PC-3 (cell line): Measurements from ENCODE around the gene TPSG1.

Experiments used
- EZH2 ChIP-seq: fragments of 300-600 bp; sonication (generic); IDR thresholded peaks from one replicate; pipeline ENCODE4 v1.6.1; 2017; ENCODE audit warnings: antibody characterized with exemption, mild to moderate bottlenecking, low read length; ENCODE audit not compliant: unreplicated experiment
- EZH2phosphoT487 ChIP-seq: fragments of 300-600 bp; sonication (generic); IDR thresholded peaks from 2 replicates; pipeline ENCODE4 v1.6.1; 2018; ENCODE audit warnings: mild to moderate bottlenecking, antibody characterized with exemption, low read length, borderline replicate concordance
- TF ChIP-seq, protein P1 (sequence below): fragments of 300-600 bp; sonication (generic); conservative IDR thresholded peaks from 2 replicates; pipeline ENCODE4 v1.5.1; 2017; ENCODE audit warnings: antibody characterized with exemption, low read depth, mild to moderate bottlenecking, low read length

DNA sequence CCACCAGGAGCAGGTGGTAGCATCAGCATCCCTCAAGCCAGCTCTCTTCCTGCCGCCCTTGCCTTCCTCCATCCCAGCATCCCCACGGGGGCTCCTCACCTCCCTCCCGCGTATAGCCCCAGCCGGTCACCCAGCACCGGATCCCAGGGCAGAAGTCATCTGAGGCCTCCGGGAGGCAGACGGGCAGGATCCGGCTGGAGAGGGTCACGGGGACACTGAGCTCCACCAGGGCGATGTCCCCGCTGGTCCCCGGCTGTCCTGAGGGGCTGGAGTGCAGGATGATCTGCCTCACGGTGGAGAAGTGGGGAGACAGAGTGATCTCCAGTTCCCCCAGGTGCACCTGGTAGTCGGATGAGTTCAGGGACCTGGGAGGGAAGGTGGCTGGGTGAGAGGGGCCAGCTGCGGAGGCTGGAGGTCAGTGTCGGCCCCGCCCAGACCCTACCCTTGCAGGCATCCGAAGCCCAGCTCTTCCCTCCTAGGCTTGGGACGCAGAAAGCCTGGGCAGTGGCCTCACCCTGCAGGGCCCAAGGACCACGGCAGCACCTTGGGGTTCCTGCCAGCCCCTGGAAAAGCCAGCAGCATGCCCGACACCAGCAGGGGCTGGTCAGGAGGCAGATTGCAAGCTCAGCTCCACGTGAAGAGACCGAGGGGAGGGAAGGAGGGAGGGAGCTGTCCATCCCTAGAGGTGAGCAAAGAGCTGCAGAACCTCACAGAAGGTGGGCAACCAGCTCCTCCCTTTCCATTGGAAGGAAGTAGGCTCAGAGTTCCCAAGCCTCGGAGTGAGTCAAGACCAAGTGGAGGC, 2.3 kb downstream of the TPSG1 start:
- TF ChIP-seq EZH2, result no peak
- TF ChIP-seq, protein P1, sequence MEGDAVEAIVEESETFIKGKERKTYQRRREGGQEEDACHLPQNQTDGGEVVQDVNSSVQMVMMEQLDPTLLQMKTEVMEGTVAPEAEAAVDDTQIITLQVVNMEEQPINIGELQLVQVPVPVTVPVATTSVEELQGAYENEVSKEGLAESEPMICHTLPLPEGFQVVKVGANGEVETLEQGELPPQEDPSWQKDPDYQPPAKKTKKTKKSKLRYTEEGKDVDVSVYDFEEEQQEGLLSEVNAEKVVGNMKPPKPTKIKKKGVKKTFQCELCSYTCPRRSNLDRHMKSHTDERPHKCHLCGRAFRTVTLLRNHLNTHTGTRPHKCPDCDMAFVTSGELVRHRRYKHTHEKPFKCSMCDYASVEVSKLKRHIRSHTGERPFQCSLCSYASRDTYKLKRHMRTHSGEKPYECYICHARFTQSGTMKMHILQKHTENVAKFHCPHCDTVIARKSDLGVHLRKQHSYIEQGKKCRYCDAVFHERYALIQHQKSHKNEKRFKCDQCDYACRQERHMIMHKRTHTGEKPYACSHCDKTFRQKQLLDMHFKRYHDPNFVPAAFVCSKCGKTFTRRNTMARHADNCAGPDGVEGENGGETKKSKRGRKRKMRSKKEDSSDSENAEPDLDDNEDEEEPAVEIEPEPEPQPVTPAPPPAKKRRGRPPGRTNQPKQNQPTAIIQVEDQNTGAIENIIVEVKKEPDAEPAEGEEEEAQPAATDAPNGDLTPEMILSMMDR, result no peak
- no peak for TF ChIP-seq EZH2phosphoT487
